Activated CD4-positive, alpha-beta T cell treated with anti-CD3 and anti-CD28 coated beads for 4 hours (primary cell): ENCODE results near the gene PTPRD.

ENCODE experiments used
- DNase-seq, 2 donors: peaks; one replicate each; pipeline ENCODE4 v3.0.0-alpha.2; 2020

Gene PTPRD

GRCh38 chr9:8799615-8800014 lies 1813.2 kb downstream of the PTPRD start:
- no peak for DNase-seq

- no peak for DNase-seq
Observed at GRCh38 chr9:8799206-8799605, 1813.6 kb downstream of the PTPRD start.

- DNase-seq, result no peak
Observed at GRCh38 chr9:8784838-8785237, 1828.0 kb downstream of the PTPRD start.

GRCh38 chr9:8783941-8784340 lies 1828.9 kb downstream of the PTPRD start:
- DNase-seq, result no peak

GRCh38 chr9:8782237-8782636 lies 1830.6 kb downstream of the PTPRD start:
- DNase-seq, result no peak

- no peak for DNase-seq
Observed at GRCh38 chr9:8781458-8781857, 1831.3 kb downstream of the PTPRD start.

- DNase-seq, result no peak
Observed at GRCh38 chr9:8780386-8780785, 1832.4 kb downstream of the PTPRD start.

GRCh38 chr9:8779478-8779877 lies 1833.3 kb downstream of the PTPRD start:
- no peak for DNase-seq

GRCh38 chr9:8778356-8778755 lies 1834.4 kb downstream of the PTPRD start:
- DNase-seq, result no peak

- no peak for DNase-seq
Observed at GRCh38 chr9:8772302-8772701, 1840.5 kb downstream of the PTPRD start.

GRCh38 chr9:8769153-8769552 lies 1843.6 kb downstream of the PTPRD start:
- no peak for DNase-seq

- DNase-seq, result no peak
Observed at GRCh38 chr9:8766096-8766495, 1846.7 kb downstream of the PTPRD start.

- no peak for DNase-seq
Observed at GRCh38 chr9:8764051-8764450, 1848.8 kb downstream of the PTPRD start.

- no peak for DNase-seq
Observed at GRCh38 chr9:8762479-8763085, 1850.2 kb downstream of the PTPRD start.

- DNase-seq, result no peak
Observed at GRCh38 chr9:8760000-8760767, 1852.6 kb downstream of the PTPRD start.

GRCh38 chr9:8757881-8758280 lies 1854.9 kb downstream of the PTPRD start:
- no peak for DNase-seq

- no peak for DNase-seq
Observed at GRCh38 chr9:8754751-8755150, 1858.1 kb downstream of the PTPRD start.

GRCh38 chr9:8751406-8751930 lies 1861.3 kb downstream of the PTPRD start:
- DNase-seq, result no peak

- no peak for DNase-seq
Observed at GRCh38 chr9:8750639-8751051, 1862.2 kb downstream of the PTPRD start.

- no peak for DNase-seq
Observed at GRCh38 chr9:8745347-8745746, 1867.5 kb downstream of the PTPRD start.

- DNase-seq, result no peak
Observed at GRCh38 chr9:8738945-8739344, 1873.9 kb downstream of the PTPRD start.

- DNase-seq, result no peak
Observed at GRCh38 chr9:8736805-8737204, 1876.0 kb downstream of the PTPRD start.

GRCh38 chr9:8734760-8735159 lies 1878.0 kb downstream of the PTPRD start:
- no peak for DNase-seq

- no peak for DNase-seq
Observed at GRCh38 chr9:8733131-8733954, 1879.5 kb downstream of the PTPRD start.
